NCI-H748 (cell line): Measurements from ENCODE around the gene EXTL1.

Source experiments
- DNase-seq: peaks from one replicate; lab custom pipeline; 2025; ENCODE audit not compliant: unreplicated experiment; lab: John Stamatoyannopoulos, UW

EXTL1 gene

GRCh38 chr1:26022404-26022779 is 817 bp downstream of the EXTL1 start:
- DNase-seq = no peak

- no peak for DNase-seq
Observed at GRCh38 chr1:26023009-26023408, 1.4 kb downstream of the EXTL1 start.

GRCh38 chr1:26023826-26024225 is 2.3 kb downstream of the EXTL1 start:
- no peak for DNase-seq

GRCh38 chr1:26025060-26025459 is 3.5 kb downstream of the EXTL1 start:
- no peak for DNase-seq

- no peak for DNase-seq
Observed at GRCh38 chr1:26025517-26025916, 3.9 kb downstream of the EXTL1 start.

GRCh38 chr1:26027716-26028489 is 6.3 kb downstream of the EXTL1 start:
- DNase-seq = no peak

- no peak for DNase-seq
Observed at GRCh38 chr1:26028490-26028980, 7.0 kb downstream of the EXTL1 start.

GRCh38 chr1:26029054-26029863 is 7.7 kb downstream of the EXTL1 start:
- no peak for DNase-seq

GRCh38 chr1:26029864-26030481 is 8.4 kb downstream of the EXTL1 start:
- DNase-seq = no peak

GRCh38 chr1:26031196-26031595 is 9.6 kb downstream of the EXTL1 start:
- DNase-seq = no peak

- DNase-seq = no peak
Observed at GRCh38 chr1:26031611-26032220, 10.1 kb downstream of the EXTL1 start.

- no peak for DNase-seq
Observed at GRCh38 chr1:26032656-26033357, 11.2 kb downstream of the EXTL1 start.

- peak; percentile 33 for DNase-seq
Observed at GRCh38 chr1:26034504-26035202, 13.1 kb downstream of the EXTL1 start.

GRCh38 chr1:26035203-26035958 is 13.8 kb downstream of the EXTL1 start:
- peak; percentile 89 for DNase-seq

GRCh38 chr1:26035959-26036755 is 14.6 kb downstream of the EXTL1 start:
- peak; percentile 64 for DNase-seq

GRCh38 chr1:26036756-26037281 is 15.2 kb downstream of the EXTL1 start:
- no peak for DNase-seq

GRCh38 chr1:26037904-26038303 is 16.3 kb downstream of the EXTL1 start:
- no peak for DNase-seq

- no peak for DNase-seq
Observed at GRCh38 chr1:26038477-26038876, 16.9 kb downstream of the EXTL1 start.
